ENCODE data around the gene LYSMD4.
"Not testable (repeated sequence)": the region's sequence is repeated elsewhere in the genome, so short reads cannot be mapped to it uniquely, and the experiment has no call there.

The LYSMD4 gene

DNA sequence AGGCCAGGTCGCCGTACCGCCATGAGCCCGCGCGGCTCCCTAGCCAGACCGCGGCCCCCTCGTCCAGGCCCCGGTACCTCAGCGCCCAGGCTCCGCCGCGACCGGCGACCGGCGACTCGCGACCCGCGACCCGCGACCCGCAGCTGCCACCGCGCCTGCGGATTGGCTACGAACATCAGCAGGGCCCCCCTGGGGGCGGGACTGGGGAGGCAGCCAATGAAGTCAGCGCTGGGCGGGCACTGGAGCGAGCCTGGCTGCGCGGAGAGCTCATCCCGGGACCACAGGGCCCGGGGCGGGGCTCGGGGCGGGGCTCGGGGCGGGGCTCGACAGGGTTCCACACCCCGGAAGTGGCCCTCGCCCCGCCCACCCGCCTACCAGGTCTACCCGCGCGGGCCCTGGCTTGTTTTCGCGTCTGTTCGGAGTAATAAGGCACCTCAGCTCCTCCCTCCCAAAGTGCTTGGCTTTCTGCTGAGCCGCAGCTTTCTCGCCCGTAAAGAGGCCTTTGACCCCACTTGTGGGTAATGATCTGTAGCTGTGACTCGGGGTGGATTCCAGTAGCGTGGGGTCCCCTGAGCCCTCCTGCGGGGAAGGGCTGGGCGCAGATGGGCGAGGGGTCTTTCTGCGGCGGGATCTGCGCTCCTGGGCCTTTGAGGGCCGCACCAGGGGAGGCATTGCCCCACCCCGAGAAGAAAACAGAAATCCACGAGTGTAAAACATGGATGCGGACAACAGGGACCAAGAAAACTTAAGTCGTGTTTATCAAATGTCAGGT, at the start of gene LYSMD4:
Gene LYSMD4 (minus strand): TSS at position 170 of the 772 bp plus-strand sequence. CDS start 1,438 bp downstream, outside the sequence.
- Histone ChIP-seq H3K4me3 (ENCODE audit: low read depth, low read length) (peak within 1 kb of the TSS; percentile 78), H3K27me3 (replicated peaks) (no peaks in the 10 kb centered on the region), H3K27ac (peak within 1 kb of the TSS; percentile 40), H3K36me3 (replicated peaks) (no peaks in the 10 kb centered on the region)
- in situ Hi-C loops (cut with HindIII; ENCODE audit: low pct_ligation_motif_present, low sequenced_read_pairs) = no loop called here
- TF ChIP-seq, protein P1, sequence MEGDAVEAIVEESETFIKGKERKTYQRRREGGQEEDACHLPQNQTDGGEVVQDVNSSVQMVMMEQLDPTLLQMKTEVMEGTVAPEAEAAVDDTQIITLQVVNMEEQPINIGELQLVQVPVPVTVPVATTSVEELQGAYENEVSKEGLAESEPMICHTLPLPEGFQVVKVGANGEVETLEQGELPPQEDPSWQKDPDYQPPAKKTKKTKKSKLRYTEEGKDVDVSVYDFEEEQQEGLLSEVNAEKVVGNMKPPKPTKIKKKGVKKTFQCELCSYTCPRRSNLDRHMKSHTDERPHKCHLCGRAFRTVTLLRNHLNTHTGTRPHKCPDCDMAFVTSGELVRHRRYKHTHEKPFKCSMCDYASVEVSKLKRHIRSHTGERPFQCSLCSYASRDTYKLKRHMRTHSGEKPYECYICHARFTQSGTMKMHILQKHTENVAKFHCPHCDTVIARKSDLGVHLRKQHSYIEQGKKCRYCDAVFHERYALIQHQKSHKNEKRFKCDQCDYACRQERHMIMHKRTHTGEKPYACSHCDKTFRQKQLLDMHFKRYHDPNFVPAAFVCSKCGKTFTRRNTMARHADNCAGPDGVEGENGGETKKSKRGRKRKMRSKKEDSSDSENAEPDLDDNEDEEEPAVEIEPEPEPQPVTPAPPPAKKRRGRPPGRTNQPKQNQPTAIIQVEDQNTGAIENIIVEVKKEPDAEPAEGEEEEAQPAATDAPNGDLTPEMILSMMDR (IDR thresholded peaks at IDR 0.05; ENCODE audit: low read depth, low read length, missing control alignments) = no peak
- DNase-seq = peak; percentile 93

DNA sequence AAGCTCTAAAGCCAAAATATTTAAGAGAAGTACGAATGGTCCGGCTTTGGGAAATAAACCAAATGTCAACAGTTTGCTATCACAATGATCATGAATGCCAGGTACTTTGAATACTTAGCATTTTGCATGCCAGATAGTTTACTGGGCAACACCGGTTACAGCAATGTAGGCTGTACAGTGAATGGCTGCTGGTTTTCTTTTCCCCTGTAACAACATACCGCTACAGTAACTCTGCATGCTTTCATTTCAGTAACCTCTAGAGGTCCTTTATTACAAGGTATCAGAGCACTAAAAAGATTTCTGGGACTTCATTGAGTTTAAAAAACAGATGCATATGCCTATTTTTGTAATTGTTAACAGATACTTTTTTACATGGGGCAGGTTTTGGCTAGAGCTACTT, 48.8 kb upstream of the LYSMD4 start:
- H3K27ac ChIP-seq; H3K36me3 ChIP-seq (replicated peaks); in situ Hi-C loops (cut with HindIII; ENCODE audit: low pct_ligation_motif_present, low sequenced_read_pairs); H3K4me3 ChIP-seq (ENCODE audit: low read depth, low read length); DNase-seq; H3K27me3 ChIP-seq (replicated peaks): not testable (repeated sequence)

DNA sequence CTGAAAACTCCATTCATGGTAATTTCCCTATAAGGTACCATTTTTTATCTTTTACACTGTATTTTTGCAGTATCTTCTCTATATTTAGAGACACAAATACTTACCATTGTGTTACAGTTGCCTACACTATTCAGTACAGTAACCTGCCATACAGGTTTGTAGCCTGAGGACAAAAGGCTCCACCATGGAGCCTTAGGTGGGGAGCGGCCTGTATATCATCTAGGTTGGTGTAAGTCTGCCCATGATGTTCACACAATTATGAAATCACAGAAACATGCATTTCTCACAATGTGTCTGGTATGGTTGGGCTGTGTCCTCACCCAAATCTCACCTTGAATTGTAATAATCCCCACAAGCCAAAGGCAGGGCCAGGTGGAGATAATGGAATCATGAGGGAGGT, 43.9 kb upstream of the LYSMD4 start:
- no peak overlapping the region for H3K4me3 ChIP-seq (ENCODE audit: low read depth, low read length)
- H3K27me3 ChIP-seq (replicated peaks) = no peaks in the 10 kb centered on the region
- H3K36me3 ChIP-seq (replicated peaks) = no peaks in the 10 kb centered on the region
- TF ChIP-seq, protein P1 (IDR thresholded peaks at IDR 0.05; ENCODE audit: low read depth, low read length, missing control alignments) = no peak
- DNase-seq = no peak
- in situ Hi-C loops (cut with HindIII; ENCODE audit: low pct_ligation_motif_present, low sequenced_read_pairs) = no loop called here
- H3K27ac ChIP-seq = no peak overlapping the region

DNA sequence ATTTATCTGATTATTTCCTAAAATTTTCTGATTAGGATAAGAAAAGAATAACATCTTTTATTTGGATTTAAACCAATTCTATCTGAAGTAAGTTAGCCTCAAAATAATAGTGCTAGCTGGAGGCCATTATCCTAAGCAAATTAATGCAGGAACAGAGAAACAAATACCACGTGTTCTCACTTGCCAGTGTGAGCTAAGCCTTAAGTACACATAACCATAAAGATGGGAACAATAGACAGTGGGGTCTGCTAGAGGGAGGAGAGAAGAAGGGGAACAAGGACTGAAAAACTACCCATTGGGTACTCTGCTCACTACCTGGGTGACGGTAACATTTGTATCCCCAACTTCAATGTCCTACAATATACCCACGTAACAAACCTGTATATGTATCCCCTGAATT, 31.3 kb upstream of the LYSMD4 start:
- Histone ChIP-seq H3K4me3 (ENCODE audit: low read depth, low read length) (no peak overlapping the region), H3K36me3 (replicated peaks) (no peaks in the 10 kb centered on the region), H3K27ac (no peak overlapping the region), H3K27me3 (replicated peaks) (no peaks in the 10 kb centered on the region)
- TF ChIP-seq, protein P1 (IDR thresholded peaks at IDR 0.05; ENCODE audit: low read depth, low read length, missing control alignments) = no peak
- no peak for DNase-seq
- in situ Hi-C loops (cut with HindIII; ENCODE audit: low pct_ligation_motif_present, low sequenced_read_pairs) = no loop called here

DNA sequence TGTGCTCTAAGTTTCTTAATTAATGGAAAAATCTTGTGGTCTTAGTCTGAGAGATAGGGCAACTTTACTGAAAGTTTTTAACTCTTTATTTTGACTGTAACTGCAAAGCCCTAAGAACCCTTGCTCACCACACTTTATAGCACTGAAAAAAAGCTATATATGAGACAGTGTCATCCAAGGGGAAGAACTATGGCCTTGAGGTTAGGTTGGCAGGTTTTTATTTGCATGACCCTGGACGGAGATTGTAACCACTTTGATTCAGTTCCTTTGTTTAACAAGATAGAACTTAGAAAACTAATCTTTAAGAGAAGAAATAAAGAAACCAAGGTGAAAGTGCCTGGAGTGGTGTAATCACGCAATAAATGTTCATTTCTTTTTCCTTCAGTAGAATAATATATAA, 30.6 kb upstream of the LYSMD4 start:
- Histone ChIP-seq H3K4me3 (ENCODE audit: low read depth, low read length) (no peak overlapping the region), H3K27ac (no peak overlapping the region), H3K27me3 (replicated peaks) (no peaks in the 10 kb centered on the region), H3K36me3 (replicated peaks) (no peaks in the 10 kb centered on the region)
- TF ChIP-seq, protein P1 (IDR thresholded peaks at IDR 0.05; ENCODE audit: low read depth, low read length, missing control alignments) = no peak
- no peak for DNase-seq
- in situ Hi-C loops (cut with HindIII; ENCODE audit: low pct_ligation_motif_present, low sequenced_read_pairs) = no loop called here

DNA sequence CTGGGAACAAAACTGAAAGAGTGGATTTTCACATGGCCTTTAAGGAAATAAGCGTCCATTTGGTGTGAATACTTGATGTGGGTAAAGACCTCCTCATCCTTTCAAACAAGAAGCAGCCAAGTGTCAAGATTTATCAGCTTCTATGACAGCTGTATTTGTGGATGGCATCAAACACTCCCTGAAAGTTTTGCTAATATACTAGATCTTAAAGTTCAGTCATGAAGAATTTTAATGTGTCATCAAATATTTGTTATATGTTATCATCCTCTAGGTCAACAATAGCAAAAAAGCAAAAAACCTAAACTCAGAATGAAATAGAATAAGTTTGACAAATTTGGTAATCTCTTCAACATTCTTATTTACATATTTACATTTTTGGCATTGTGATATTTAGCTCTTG, 29.1 kb upstream of the LYSMD4 start:
- no peak for DNase-seq
- no peak overlapping the region for H3K27ac ChIP-seq
- no peaks in the 10 kb centered on the region for H3K27me3 ChIP-seq (replicated peaks)
- in situ Hi-C loops (cut with HindIII; ENCODE audit: low pct_ligation_motif_present, low sequenced_read_pairs) = no loop called here
- TF ChIP-seq, protein P1 (IDR thresholded peaks at IDR 0.05; ENCODE audit: low read depth, low read length, missing control alignments) = no peak
- H3K4me3 ChIP-seq (ENCODE audit: low read depth, low read length) = no peak overlapping the region
- H3K36me3 ChIP-seq (replicated peaks) = no peaks in the 10 kb centered on the region
